Trophoblast cell (in vitro differentiated cells and primary cell): ENCODE data around the gene SDHAF1.
"Not testable (repeated sequence)": the region's sequence is repeated elsewhere in the genome, so short reads cannot be mapped to it uniquely, and the experiment has no call there.

Experiments used
- DNase-seq, 2 donors: peaks; one replicate each; pipeline ENCODE4 v3.0.0-alpha.2; 2016
- H2AFZ ChIP-seq: 2 replicates; pipeline ENCODE4 v1.6.1; 2013; ENCODE audit warnings: low read length, moderate library complexity, mild to moderate bottlenecking; ENCODE audit not compliant: insufficient read depth, poor library complexity
- H2AK5ac ChIP-seq: 2 replicates; pipeline ENCODE4 v1.6.1; 2013; ENCODE audit warnings: mild to moderate bottlenecking, low read length
- H2BK120ac ChIP-seq: 2 replicates; pipeline ENCODE4 v1.6.1; 2013; ENCODE audit warnings: low read length, mild to moderate bottlenecking, moderate library complexity; ENCODE audit not compliant: insufficient read depth, poor library complexity
- H2BK12ac ChIP-seq: 2 replicates; pipeline ENCODE4 v1.6.1; 2013; ENCODE audit warnings: mild to moderate bottlenecking, low read length, moderate library complexity
- H2BK5ac ChIP-seq: 2 replicates; pipeline ENCODE4 v1.6.1; 2013; ENCODE audit warnings: low read length, low read depth, moderate library complexity, mild to moderate bottlenecking; ENCODE audit not compliant: poor library complexity
- H3K14ac ChIP-seq: 2 replicates; pipeline ENCODE4 v1.6.1; 2013; ENCODE audit warnings: mild to moderate bottlenecking, low read length
- H3K18ac ChIP-seq: 2 replicates; pipeline ENCODE4 v1.6.1; 2013; ENCODE audit warnings: mild to moderate bottlenecking, low read length
- H3K23ac ChIP-seq: 2 replicates; pipeline ENCODE4 v1.6.1; 2013; ENCODE audit warnings: low read length
- H3K27ac ChIP-seq: 2 replicates; pipeline ENCODE4 v1.5.1; 2013; ENCODE audit warnings: low read depth, mild to moderate bottlenecking, inconsistent platforms, low read length, moderate library complexity
- H3K27me3 ChIP-seq: 2 replicates; pipeline ENCODE4 v1.6.1; 2013; ENCODE audit warnings: inconsistent platforms, mild to moderate bottlenecking, low read length, moderate library complexity; ENCODE audit not compliant: insufficient read depth
- H3K36me3 ChIP-seq, 2 experiments: 1 replicate in 1 of 2; 2 replicates in 1 of 2; pipeline ENCODE4 v1.6.1; 2013; ENCODE audit warnings: low read length in 2 of 2, mild to moderate bottlenecking in 2 of 2, moderate library complexity in 1 of 2; ENCODE audit not compliant: insufficient read depth in 2 of 2, control insufficient read depth in 1 of 2
- H3K4ac ChIP-seq: 2 replicates; pipeline ENCODE4 v1.6.1; 2013; ENCODE audit warnings: low read depth, mild to moderate bottlenecking, low read length, moderate library complexity
- H3K4me1 ChIP-seq, 2 experiments: 1 replicate in 1 of 2; 2 replicates in 1 of 2; pipeline ENCODE4 v1.6.1; 2013; ENCODE audit warnings: low read length in 2 of 2, mild to moderate bottlenecking in 2 of 2, moderate library complexity in 1 of 2; ENCODE audit not compliant: insufficient read depth in 2 of 2, control insufficient read depth in 1 of 2
- H3K4me2 ChIP-seq: 2 replicates; pipeline ENCODE4 v1.6.1; 2013; ENCODE audit warnings: inconsistent platforms, mild to moderate bottlenecking, low read length, moderate library complexity
- H3K4me3 ChIP-seq: 2 replicates; pipeline ENCODE4 v1.5.1; 2013; ENCODE audit warnings: mild to moderate bottlenecking, low read depth, low read length, inconsistent platforms
- H3K79me1 ChIP-seq: one replicate; pipeline ENCODE4 v1.6.1; 2013; ENCODE audit warnings: low read length
- H3K79me2 ChIP-seq: 2 replicates; pipeline ENCODE4 v1.6.1; 2013; ENCODE audit warnings: low read length, mild to moderate bottlenecking; ENCODE audit not compliant: control insufficient read depth, insufficient read depth, poor library complexity
- H3K9ac ChIP-seq: 2 replicates; pipeline ENCODE4 v1.6.1; 2013; ENCODE audit warnings: mild to moderate bottlenecking, low read length
- H3K9me3 ChIP-seq: 2 replicates; pipeline ENCODE4 v1.6.1; 2013; ENCODE audit warnings: low read depth, mild to moderate bottlenecking, control low read depth, inconsistent platforms, low read length; ENCODE audit not compliant: insufficient read depth
- H4K12ac ChIP-seq: 2 replicates; pipeline ENCODE4 v1.6.1; 2013; ENCODE audit warnings: low read depth, mild to moderate bottlenecking, low read length, moderate library complexity
- H4K8ac ChIP-seq: 2 replicates; pipeline ENCODE4 v1.6.1; 2013; ENCODE audit warnings: low read depth, mild to moderate bottlenecking, low read length, moderate library complexity
- H4K91ac ChIP-seq: one replicate; pipeline ENCODE4 v1.6.1; 2013; ENCODE audit warnings: low read depth, mild to moderate bottlenecking, low read length, moderate library complexity
- WGBS: extraction: QIAGEN DNeasy Blood & Tissue Kit; methylation state at CpG from one replicate; pipeline ENCODE4 v1.1.7; 2013; ENCODE audit warnings: missing lambda C conversion rate; ENCODE audit not compliant: insufficient read length, insufficient coverage; ENCODE audit errors: extremely low coverage; 5-methylcytosine and 5-hydroxymethylcytosine counted together

SDHAF1 gene

GRCh38 chr19:35957411-35957810 lies 37.6 kb upstream of the SDHAF1 start:
- H3K4ac ChIP-seq, H3K79me2 ChIP-seq, H3K4me1 ChIP-seq, H4K91ac ChIP-seq, H3K14ac ChIP-seq, H3K23ac ChIP-seq, H3K9me3 ChIP-seq, H3K4me2 ChIP-seq, H4K8ac ChIP-seq, H2BK5ac ChIP-seq, H3K4me3 ChIP-seq, H2BK12ac ChIP-seq, DNase-seq, H2AFZ ChIP-seq, H2BK120ac ChIP-seq, H4K12ac ChIP-seq, H3K18ac ChIP-seq, H3K9ac ChIP-seq, H2AK5ac ChIP-seq, H3K36me3 ChIP-seq, H3K79me1 ChIP-seq, H3K27ac ChIP-seq: not testable (repeated sequence)
- WGBS = 100% methylated on average over 1 of the region's 8 CpGs
- H3K27me3 ChIP-seq = peaks cover 22% of the 10 kb centered on the region

DNA sequence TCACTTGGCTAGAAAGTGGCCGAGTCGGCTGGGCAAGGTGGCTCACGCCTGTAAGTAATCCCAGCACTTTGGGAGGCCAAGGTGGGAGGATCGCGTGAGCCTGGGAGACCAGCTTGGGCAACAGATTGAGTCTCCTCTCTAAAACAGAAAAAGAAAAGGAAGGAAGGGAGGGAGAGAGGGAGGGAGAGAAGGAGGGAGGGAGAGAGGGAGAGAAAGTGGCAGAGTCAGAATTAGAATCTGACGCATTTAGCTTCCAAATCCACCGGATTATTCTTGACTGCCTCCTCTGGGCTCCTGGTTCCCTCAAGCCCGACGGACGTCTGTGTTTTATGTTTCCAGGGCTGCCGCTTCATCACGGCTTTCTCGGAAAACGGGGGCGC lies 36.3 kb upstream of the SDHAF1 start:
- Histone ChIP-seq H2AFZ (no peak overlapping the region), H3K4me1 (no peaks in the 10 kb centered on the region), H3K9ac (no peak overlapping the region), H3K4ac (no peak overlapping the region), H3K23ac (no peak overlapping the region), H2BK12ac (no peak overlapping the region), H2BK120ac (no peak overlapping the region), H3K79me2 (no peaks in the 10 kb centered on the region), H4K91ac (no peak overlapping the region), H2AK5ac (no peak overlapping the region), H3K27ac (no peak overlapping the region), H3K4me3 (no peak overlapping the region), H2BK5ac (no peak overlapping the region), H4K12ac (no peak overlapping the region), H3K4me2 (peak overlapping the region; percentile 2), H3K18ac (no peak overlapping the region), H3K36me3 (no peaks in the 10 kb centered on the region), H3K79me1 (no peaks in the 10 kb centered on the region), H3K14ac (no peak overlapping the region), H3K27me3 (peaks cover 22% of the 10 kb centered on the region), H3K9me3 (peaks cover 5% of the 10 kb centered on the region), H4K8ac (no peak overlapping the region)
- no CpG with 5 or more reads among the region's 15 CpGs for WGBS
- DNase-seq = no peak

DNA sequence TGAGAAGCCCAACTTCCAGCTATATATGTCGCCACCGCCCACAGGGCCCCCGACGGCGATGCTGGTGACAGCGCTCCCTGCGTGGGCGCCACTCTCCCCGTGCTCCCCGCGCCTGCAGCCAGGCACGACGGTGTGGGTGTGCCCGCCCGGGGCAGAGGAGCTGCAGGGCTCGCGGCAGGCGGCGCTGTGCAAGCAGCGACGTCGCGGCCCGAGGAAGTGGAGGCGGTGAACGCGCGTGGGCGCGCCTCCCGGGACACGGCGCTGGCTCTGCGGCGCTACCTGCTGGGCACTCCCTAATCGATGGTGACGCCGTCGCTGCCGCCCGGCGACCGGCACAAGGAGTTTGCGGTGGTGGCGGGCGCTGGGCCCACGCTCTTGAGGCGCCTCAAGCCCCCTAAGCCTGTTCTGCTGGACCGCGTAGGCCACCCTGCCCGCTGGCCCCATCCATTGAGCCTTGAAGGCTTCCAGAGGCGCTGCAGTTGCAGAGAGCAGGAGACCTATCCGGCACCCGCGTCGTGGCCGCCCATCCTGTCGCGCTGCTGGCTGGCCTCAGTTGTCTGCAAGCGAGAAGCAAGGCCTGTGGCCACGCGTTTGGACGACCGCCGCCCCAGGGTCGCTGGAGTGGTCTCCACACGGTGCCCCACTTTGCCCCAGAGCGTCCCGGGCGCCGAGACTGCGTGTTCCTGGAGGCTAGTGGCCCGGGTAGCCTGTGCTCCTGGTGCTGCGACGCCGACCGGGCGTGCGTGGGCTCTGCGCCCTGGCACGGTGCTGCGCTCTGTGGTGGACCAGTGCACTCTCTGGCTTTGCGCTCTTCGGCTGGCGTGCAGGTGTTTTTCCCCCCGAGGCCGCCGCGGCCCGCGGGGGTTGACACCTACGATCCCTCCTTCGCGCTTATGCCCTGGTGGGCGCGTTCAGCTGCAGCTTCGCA lies 35.7 kb upstream of the SDHAF1 start:
- no peak overlapping the region for H3K4ac ChIP-seq
- DNase-seq = no peak
- no peak overlapping the region for H3K18ac ChIP-seq
- H4K12ac ChIP-seq = no peak overlapping the region
- WGBS = no CpG with 5 or more reads among the region's 97 CpGs
- H4K8ac ChIP-seq = no peak overlapping the region
- no peaks in the 10 kb centered on the region for H3K79me1 ChIP-seq
- H3K79me2 ChIP-seq = no peaks in the 10 kb centered on the region
- no peak overlapping the region for H3K14ac ChIP-seq
- peaks cover 5% of the 10 kb centered on the region for H3K9me3 ChIP-seq
- no peak overlapping the region for H2BK5ac ChIP-seq
- H4K91ac ChIP-seq = no peak overlapping the region
- H3K27ac ChIP-seq = no peak overlapping the region
- no peak overlapping the region for H2AK5ac ChIP-seq
- H3K27me3 ChIP-seq = peaks cover 22% of the 10 kb centered on the region
- H3K4me2 ChIP-seq = peak overlapping the region; percentile 2
- H3K9ac ChIP-seq = no peak overlapping the region
- H3K4me3 ChIP-seq = no peak overlapping the region
- no peak overlapping the region for H2AFZ ChIP-seq
- H3K23ac ChIP-seq = no peak overlapping the region
- no peak overlapping the region for H2BK120ac ChIP-seq
- H2BK12ac ChIP-seq = no peak overlapping the region
- H3K36me3 ChIP-seq = no peaks in the 10 kb centered on the region
- no peaks in the 10 kb centered on the region for H3K4me1 ChIP-seq

DNA sequence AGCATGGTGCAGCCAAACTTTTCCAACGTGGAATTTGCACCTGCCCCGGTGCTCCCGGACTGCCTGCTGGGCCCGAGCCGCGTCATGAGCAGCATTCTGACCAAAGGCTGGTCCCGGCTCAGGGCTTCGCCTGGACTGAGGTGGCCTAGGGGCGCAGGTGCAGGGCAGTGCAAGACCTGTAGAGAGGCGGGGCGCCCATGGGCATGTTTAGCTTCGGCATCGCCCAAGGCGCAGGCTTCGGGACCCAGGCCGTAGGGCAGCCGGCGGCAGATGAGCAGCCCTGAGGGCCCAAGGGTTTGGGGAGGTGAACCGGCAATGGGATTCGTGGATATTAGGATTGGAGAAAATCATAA lies 35.0 kb upstream of the SDHAF1 start:
- Histone ChIP-seq H3K23ac (no peak overlapping the region), H2BK5ac (no peak overlapping the region), H3K4ac (no peak overlapping the region), H3K9ac (no peak overlapping the region), H3K18ac (no peak overlapping the region), H3K36me3 (no peaks in the 10 kb centered on the region), H2AFZ (no peak overlapping the region), H3K9me3 (peaks cover 5% of the 10 kb centered on the region), H3K27me3 (peaks cover 22% of the 10 kb centered on the region), H2AK5ac (no peak overlapping the region), H3K14ac (no peak overlapping the region), H3K4me1 (no peaks in the 10 kb centered on the region), H4K12ac (no peak overlapping the region), H2BK120ac (no peak overlapping the region), H3K79me1 (no peaks in the 10 kb centered on the region), H3K4me3 (no peak overlapping the region), H3K79me2 (no peaks in the 10 kb centered on the region), H3K27ac (no peak overlapping the region), H2BK12ac (no peak overlapping the region), H4K91ac (no peak overlapping the region), H4K8ac (no peak overlapping the region), H3K4me2 (no peak overlapping the region)
- WGBS = no CpG with 5 or more reads among the region's 20 CpGs
- DNase-seq = no peak
